ENCODE data around the gene BLNK.
"Not testable (repeated sequence)": the region's sequence is repeated elsewhere in the genome, so short reads cannot be mapped to it uniquely, and the experiment has no call there.

Gene BLNK

DNA sequence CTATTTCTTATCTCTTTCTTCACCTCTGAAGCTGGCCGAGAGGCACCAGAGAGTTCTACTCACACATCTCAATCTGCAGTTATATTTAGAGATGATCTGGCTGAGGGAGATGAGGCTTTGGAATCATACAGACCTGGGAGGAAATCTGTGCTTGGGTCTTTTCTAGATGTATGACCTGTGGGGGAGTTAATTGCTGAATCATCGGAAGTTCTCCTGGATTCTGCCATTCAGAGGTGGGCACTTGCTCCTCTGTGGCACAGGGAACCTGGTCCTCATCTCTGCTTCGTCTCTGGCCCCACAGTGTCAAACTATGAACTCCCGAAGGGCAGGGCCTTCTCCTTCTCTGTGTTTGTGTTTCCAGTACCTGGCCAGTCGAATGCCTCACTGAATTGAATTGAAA is 52.5 kb downstream of the BLNK start:
- DNase-seq: no peak

- DNase-seq: no peak
Measured at GRCh38 chr10:96217711-96218110, 53.7 kb downstream of the BLNK start.

DNA sequence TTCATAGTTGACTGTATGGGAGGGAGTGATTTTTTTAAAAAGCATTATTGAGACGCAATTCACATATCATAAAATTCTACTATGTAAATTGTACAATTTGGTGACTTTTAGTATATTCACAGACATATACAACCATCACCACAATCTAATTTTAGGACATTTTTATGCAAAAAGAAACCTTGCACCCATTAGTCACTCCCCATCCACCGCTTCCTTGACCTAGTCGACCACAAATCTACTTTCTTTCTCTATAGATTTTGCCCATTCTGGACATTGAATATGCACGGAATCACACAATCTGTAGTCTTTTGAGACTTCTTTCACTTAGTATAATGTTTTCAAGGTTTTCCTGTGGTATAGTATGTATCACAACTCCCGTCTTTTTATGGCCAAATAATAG is 54.6 kb downstream of the BLNK start:
- no peak for DNase-seq

DNA sequence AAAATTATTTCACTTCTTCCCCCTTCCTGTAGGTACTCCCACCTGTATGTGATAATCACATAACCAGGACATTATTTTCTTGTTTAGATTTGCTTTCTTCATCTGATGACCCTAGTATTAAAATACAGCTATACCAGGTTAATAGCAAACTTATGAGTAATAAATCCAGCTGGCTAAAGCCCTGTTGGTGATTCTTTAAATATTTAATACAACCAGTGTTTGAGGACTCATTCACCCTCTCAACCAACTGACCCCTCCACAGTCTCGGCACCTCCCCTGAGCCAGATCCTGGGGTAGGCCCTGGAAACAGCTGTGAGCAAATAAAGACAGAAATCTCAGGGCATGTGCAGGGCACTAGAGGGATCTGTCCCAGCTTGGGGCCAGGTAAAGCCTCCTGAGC is 58.5 kb downstream of the BLNK start:
- no peak for DNase-seq

GRCh38 chr10:96211764-96212163 is 59.6 kb downstream of the BLNK start:
- DNase-seq: no peak

DNA sequence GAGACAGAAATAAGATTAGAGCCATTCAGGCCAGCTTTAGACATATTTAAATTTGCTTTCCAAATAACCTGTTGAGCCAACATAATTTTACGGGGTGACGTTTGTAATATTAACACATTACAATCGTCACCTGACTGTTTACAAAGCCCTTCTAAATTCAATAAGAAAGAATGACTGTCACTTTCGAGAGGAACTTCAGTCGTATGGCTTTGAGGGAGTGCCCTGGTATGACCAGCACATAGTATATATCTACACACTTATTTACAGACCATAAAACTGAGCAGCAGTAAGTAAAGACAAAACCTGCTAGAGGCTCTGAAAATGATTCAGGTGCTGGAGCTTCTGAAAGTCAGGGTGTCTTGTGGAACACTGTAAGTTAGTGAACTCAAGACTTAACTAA is 62.4 kb downstream of the BLNK start:
- DNase-seq: no peak

GRCh38 chr10:96208271-96208670 is 63.1 kb downstream of the BLNK start:
- no peak for DNase-seq

GRCh38 chr10:96205580-96205979 is 65.8 kb downstream of the BLNK start:
- DNase-seq: no peak

GRCh38 chr10:96201525-96201924 is 69.8 kb downstream of the BLNK start:
- no peak for DNase-seq

GRCh38 chr10:96189505-96189904 is 81.9 kb downstream of the BLNK start:
- DNase-seq: not testable (repeated sequence)

DNA sequence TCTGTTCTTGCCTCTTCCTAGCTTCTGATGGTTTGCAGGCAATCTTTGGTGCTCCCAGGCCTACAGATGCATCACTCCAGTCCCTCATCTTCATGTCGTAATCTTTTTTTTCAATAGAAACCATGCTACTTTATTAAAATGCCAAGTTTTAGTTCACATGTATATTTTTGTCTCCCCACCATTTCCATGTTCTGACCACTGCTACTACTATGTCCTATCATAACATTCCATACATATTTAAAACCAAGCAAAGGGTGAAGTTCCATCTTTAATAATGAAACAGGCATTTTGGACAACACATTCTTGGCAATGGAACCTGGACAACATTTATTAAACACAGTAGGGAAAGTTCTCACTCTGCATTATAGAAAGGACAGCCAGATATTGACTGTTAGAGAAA is 82.5 kb downstream of the BLNK start:
- DNase-seq: no peak

DNA sequence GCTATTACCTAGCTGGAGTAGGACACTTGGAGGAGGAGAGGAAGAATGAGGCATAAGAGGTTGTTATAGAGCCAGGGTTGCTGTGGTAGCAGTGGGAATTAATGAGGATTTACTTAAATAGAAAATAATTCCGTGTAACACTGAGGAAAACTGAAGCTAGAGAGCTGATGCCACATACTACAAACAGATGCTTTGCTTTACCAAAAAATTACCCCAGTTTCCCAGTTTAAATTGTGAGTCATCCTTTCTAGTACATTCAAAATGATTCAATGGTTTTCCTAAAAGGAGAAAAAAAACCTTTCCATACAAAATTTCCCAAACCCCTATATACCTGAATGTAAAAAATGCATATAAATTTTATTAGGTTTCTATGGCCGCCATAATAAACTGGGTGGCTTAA is 82.9 kb downstream of the BLNK start:
- DNase-seq: no peak

DNA sequence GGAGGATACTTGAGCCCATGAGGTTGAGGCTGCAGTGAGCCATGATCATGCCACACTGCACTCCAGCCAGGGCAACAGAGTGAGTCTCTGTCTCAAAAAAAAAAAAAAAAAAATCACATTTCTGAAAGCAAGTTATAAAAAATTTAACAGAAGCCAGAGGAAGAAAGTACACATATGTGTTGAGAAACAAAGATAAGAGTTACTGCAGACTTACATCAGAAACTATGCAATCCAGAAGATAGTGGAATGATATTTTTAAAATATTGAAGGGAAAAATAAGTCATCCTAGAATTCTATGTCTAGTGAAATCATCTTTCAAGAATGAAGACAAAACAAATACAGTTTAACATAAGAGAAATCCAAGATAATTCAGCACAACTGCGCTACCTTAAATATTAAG is 94.4 kb downstream of the BLNK start:
- no peak for DNase-seq

DNA sequence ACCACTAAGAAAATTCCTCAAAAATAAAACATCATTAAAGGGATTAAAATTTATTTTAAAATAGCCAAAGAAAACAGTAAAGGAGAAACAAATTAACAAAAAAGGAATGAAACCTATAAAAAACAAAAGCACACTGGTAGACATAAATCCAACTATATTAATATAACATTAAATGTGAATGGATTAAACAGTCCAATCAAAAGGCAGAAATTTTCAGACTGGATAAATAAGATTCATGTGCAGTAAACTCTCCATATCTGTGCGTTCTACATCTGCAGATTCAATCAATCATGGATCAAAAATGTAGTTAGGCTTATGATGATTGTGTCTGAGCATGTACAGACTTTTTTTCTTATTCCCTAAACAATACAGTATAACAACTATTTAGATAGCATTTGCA is 98.7 kb downstream of the BLNK start:
- DNase-seq: no peak

DNA sequence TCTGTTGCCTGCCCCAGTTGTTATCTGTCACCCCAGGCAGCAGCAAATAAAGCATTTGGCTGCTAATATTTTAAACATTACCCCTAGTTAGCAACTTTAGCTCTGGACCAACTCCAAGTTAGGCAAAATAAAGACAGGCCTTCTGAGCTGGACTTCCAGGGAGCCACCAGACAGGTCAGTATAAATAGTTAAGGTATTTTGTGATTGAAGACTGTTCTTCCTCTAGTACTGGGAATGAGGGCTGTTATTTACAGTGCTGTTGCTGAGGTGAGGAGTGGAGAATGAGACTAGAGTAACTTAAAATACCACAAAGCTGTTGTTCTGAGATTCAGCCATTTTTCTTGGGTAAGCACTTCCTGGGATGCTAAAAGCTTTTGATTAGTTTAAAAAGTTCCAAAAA is 101.1 kb downstream of the BLNK start:
- DNase-seq: no peak

- no peak for DNase-seq
Measured at GRCh38 chr10:96168546-96168945, 102.8 kb downstream of the BLNK start.

DNA sequence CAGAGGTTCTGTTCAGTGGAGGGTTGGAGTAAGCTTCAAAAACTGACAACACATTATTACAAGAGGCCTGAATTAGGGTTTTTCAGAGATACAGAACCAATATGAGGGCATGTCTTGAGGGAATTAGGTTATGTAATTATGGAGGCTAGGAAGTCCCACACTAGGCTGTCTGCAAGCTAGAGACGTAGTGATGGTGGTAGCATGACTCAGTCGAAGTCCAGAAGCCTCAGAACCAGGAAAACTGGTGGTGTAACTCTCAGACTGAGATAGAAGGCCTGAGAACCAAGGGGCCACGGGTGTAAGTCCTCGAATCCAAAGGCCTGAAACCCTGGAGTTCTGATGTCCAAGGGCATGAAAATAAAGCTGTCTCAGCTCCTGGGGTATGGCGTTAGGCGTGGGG is 105.6 kb downstream of the BLNK start:
- no peak for DNase-seq

GRCh38 chr10:96153070-96153469 is 118.3 kb downstream of the BLNK start:
- no peak for DNase-seq

DNA sequence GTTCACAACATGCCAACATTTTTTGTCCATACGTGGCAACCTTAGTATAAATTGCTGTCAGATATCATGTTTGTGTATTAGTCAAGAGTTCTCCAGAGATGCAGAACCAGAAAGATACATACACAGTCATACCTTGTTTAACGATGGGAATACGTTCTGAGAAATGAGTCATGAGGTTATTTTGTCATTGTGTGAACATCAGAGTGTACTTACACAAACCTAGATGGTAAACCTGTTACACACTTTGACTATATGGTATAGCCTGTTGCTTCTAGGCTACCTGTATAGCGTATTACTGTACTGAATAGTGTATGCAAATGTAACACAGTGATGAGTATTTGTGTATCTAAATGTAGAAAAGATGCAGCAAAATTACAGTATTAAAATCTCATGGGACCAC is 118.9 kb downstream of the BLNK start:
- DNase-seq: no peak

Measured in DMS79 treated with DMSO at 0.1 percent for 48 hours (cell line).